BE2C (cell line): ENCODE results near the gene SLX4IP.

Source experiments
- DNase-seq: peaks from one replicate; pipeline ENCODE4 v3.0.0-alpha.2; 2020
- H3K27me3 ChIP-seq: fragments of 250-450 bp; sonication (Bioruptor Pico); 2 replicates; pipeline ENCODE4 v1.5.1; 2020; ENCODE audit warnings: mild to moderate bottlenecking
- H3K36me3 ChIP-seq: fragments of 250-450 bp; sonication (Bioruptor Pico); 2 replicates; pipeline ENCODE4 v1.5.1; 2020; ENCODE audit warnings: mild to moderate bottlenecking
- H3K4me1 ChIP-seq: fragments of 250-450 bp; sonication (Bioruptor Pico); 2 replicates; pipeline ENCODE4 v1.5.1; 2020
- H3K4me3 ChIP-seq: 2 replicates; pipeline ENCODE4 v1.5.1; 2011; ENCODE audit warnings: low read depth, low read length
- H3K9me3 ChIP-seq: fragments of 250-450 bp; sonication (Bioruptor Pico); 2 replicates; pipeline ENCODE4 v1.5.1; 2020
- CTCF ChIP-seq: IDR thresholded peaks from 2 replicates; pipeline ENCODE4 v1.5.1; 2012; ENCODE audit warnings: mild to moderate bottlenecking, low read depth, low read length

SLX4IP gene

DNA sequence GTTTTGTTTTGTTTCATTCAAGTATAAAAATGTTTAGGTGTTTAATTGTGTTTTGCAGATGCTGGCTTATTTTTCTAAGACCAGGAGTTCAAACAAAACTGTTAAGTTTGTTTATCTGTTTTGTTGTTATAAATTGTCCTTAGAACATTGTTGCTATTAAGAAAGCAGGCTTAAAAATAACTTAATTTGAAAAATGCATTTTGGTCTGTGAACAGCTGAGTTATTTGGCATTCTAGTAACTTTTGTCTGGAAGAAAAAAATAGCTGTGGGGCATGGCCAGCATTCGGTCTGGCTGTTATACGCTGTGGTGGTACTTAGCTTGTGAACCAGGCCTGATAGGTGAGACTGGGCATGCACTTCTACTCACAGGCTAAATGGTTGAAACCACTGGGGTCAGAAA is 37.8 kb downstream of the SLX4IP start:
- TF ChIP-seq CTCF, result no peak
- peaks cover 6% of the 10 kb centered on the region; the same call in 1 of the 2 replicates for H3K4me1 ChIP-seq

DNA sequence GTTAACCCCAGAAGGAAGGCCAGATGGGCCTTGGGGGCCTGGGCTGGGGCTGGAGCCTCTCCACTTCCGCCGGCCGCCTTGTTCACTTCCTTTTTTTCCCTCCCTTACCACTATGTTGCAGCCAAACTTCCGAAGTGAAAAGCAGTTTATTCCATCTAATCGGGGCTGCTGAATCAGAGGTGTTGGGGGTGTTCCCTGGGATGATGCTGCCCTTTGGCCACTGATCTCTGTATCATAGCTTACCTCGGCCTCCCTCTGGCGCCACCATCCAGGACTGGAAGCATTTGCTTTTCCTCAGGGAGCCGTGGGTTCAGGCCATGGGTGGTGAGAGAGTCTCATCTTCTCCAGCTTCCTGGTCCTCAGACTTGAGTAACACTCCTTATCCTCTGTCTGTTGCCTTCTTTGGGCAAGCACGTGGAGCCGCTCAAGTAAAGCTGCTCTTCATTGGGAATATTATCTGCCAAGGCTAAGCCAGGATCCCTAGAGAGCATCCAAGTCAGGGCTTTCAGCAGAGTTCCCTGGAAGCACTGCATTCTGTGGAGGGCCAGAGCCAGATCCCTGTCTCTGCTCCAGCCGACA is 39.6 kb downstream of the SLX4IP start:
- no peak for DNase-seq
- H3K27me3 ChIP-seq, result no peaks in the 10 kb centered on the region
- no peak overlapping the region for H3K4me3 ChIP-seq
- H3K9me3 ChIP-seq, result no peaks in the 10 kb centered on the region
- peaks cover 5% of the 10 kb centered on the region; the same call in 1 of the 2 replicates for H3K4me1 ChIP-seq
- no peak for TF ChIP-seq CTCF
- H3K36me3 ChIP-seq, result no peaks in the 10 kb centered on the region

More for the DNA sequence above, 37.8 kb downstream of the SLX4IP start:
- no peak for DNase-seq
- Histone ChIP-seq H3K27me3 (no peaks in the 10 kb centered on the region), H3K4me3 (no peak overlapping the region), H3K9me3 (no peaks in the 10 kb centered on the region), H3K36me3 (no peaks in the 10 kb centered on the region)

DNA sequence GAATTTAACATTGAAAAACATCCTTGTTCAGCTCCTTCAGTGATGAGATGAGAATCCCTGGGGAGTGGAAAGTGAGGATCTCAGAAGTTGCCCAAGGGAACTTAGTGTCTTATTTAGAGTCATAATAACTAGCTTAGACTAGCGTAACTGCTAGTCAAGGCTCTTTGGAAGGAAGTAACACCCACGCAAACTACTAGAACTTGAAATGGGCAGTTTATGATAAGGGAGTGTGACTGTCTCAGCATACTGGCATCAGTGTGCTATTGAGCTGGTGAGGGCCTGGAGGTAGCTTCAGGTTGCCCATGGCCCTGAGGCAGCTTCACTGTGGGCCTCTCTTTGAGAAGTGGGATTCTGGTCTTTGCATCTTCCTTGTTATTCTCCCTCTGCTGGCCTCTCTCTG is 40.1 kb downstream of the SLX4IP start:
- Histone ChIP-seq H3K4me3 (no peak overlapping the region), H3K36me3 (no peaks in the 10 kb centered on the region), H3K9me3 (no peaks in the 10 kb centered on the region), H3K27me3 (no peaks in the 10 kb centered on the region), H3K4me1 (peaks cover 3% of the 10 kb centered on the region; the same call in 1 of the 2 replicates)
- TF ChIP-seq CTCF, result no peak
- no peak for DNase-seq

DNA sequence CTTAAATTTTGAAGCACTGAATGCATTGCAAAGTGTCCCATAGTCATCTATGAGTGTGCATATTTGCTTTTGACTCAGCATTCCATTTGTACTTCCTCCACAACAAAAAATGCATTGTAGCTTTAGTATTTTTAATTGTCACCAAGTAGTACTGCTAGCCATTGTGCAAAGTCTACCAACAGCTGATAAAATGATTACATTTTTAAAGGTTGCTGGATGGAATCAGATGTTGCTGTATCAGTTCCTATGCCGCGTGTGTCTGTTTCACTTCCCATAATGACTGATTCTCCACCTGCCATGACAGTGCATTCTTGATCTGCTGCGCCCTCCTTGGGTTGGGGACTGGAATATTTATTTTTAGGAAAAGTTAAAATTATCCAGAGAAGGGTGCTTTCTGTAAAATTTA is 41.2 kb downstream of the SLX4IP start:
- Histone ChIP-seq H3K27me3 (no peaks in the 10 kb centered on the region), H3K4me1 (peaks cover 3% of the 10 kb centered on the region; the same call in 1 of the 2 replicates), H3K4me3 (no peak overlapping the region), H3K36me3 (no peaks in the 10 kb centered on the region), H3K9me3 (no peaks in the 10 kb centered on the region)
- no peak for TF ChIP-seq CTCF
- DNase-seq, result no peak

DNA sequence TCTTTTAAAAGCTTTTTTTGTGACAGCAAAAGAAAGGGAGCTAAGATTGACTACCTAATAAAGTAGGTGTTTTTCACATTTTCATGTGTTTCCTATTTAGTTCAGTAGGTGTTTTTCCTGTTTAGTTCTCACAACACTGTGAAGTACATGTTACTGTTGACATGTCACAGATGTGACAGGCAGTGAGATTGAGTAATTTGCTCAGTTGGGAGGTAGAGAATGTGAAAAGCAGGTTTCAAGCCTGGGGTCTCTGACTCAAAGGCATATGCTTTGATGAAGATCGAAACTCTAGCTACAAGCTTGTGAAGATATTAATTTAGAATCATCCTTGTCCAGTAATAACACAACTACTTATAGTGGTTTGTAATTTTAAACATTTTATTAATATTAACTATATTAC is 43.1 kb downstream of the SLX4IP start:
- Histone ChIP-seq H3K9me3 (no peaks in the 10 kb centered on the region), H3K27me3 (no peaks in the 10 kb centered on the region), H3K36me3 (no peaks in the 10 kb centered on the region), H3K4me3 (no peak overlapping the region), H3K4me1 (peaks cover 3% of the 10 kb centered on the region; the same call in 1 of the 2 replicates)
- no peak for TF ChIP-seq CTCF
- no peak for DNase-seq

DNA sequence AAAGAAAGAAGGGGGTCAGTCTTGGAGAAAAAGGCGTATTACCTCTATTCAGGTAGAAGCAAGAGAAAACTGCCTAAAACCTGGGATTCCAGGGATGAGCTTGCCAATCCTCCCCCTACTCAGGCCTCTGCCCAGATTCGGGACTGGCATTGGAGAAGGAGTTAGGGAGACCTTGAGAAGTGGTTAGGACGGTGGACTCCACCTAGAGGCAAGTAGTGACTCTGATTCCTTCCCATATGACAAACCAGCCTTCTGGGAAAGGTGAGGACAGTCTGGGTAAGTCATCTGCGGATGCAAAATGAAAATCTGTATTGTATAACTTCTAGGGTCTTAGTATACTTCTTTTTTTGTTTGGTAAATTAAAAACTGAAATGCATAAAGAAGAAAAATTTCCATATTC is 43.8 kb downstream of the SLX4IP start:
- Histone ChIP-seq H3K36me3 (no peaks in the 10 kb centered on the region), H3K4me1 (peaks cover 3% of the 10 kb centered on the region; the same call in 1 of the 2 replicates), H3K27me3 (no peaks in the 10 kb centered on the region), H3K4me3 (no peak overlapping the region), H3K9me3 (no peaks in the 10 kb centered on the region)
- TF ChIP-seq CTCF, result 0 out of 2 replicates have a peak, but pooled peaks have one; percentile 3
- DNase-seq, result no peak
